CD14-positive monocyte (primary cell): Measurements from ENCODE around the gene MAST2. TPM values are rescaled to one million over a fixed set of nuclear protein-coding genes. Genes with fewer than 3 reads are reported as not detected.

Experiments
- DNase-seq, 3 donors: peaks; one replicate each; pipeline ENCODE4 v3.0.0-alpha.2; 2011 to 2022
- H2AFZ ChIP-seq: 2 replicates; pipeline ENCODE4 v1.6.0; 2012; ENCODE audit warnings: mild to moderate bottlenecking, low read depth, low read length, inconsistent platforms; ENCODE audit not compliant: insufficient read depth, poor library complexity, severe bottlenecking
- H3K27ac ChIP-seq, 2 donors: 1 replicate in 1 of 2; 2 replicates in 1 of 2; pipeline ENCODE4 v1.5.1; 2012 to 2013; ENCODE audit warnings: low read length in 2 of 2, control low read depth in 1 of 2, inconsistent platforms in 1 of 2, low read depth in 1 of 2, mild to moderate bottlenecking in 1 of 2
- H3K27me3 ChIP-seq, 2 donors: one replicate each; pipeline versions ENCODE4 v1.6.0 to v1.6.1; 2011 to 2013; ENCODE audit warnings: low read length in 2 of 2; ENCODE audit not compliant: control insufficient read depth in 2 of 2, insufficient read depth in 2 of 2
- H3K36me3 ChIP-seq, 2 donors: replicated peaks in 1 of 2; 1 replicate in 1 of 2; 2 replicates in 1 of 2; pipeline versions ENCODE4 v1.5.1 to v1.6.1; 2012 to 2013; ENCODE audit warnings: low read length in 2 of 2, control low read depth in 1 of 2, inconsistent platforms in 1 of 2, mild to moderate bottlenecking in 1 of 2; ENCODE audit not compliant: insufficient read depth in 2 of 2, control insufficient read depth in 1 of 2
- H3K4me1 ChIP-seq, 2 donors: 1 replicate in 1 of 2; 2 replicates in 1 of 2; pipeline versions ENCODE4 v1.5.1 to v1.6.1; 2012 to 2013; ENCODE audit warnings: low read length in 2 of 2, control low read depth in 1 of 2, inconsistent platforms in 1 of 2, mild to moderate bottlenecking in 1 of 2, moderate library complexity in 1 of 2; ENCODE audit not compliant: insufficient read depth in 2 of 2, control insufficient read depth in 1 of 2
- H3K4me2 ChIP-seq: replicated peaks from 2 replicates; pipeline ENCODE3; 2012; ENCODE audit warnings: low read length, moderate library complexity, mild to moderate bottlenecking; ENCODE audit not compliant: poor library complexity, severe bottlenecking; ENCODE audit errors: extremely low read depth
- H3K4me3 ChIP-seq, 3 experiments: fragments of 200-600 bp in 1 of 3; sonication (generic) in 1 of 3; replicated peaks in 1 of 3; 1 replicate in 2 of 3; 2 replicates in 1 of 3; pipeline ENCODE4 v1.5.1; 2011 to 2013; ENCODE audit warnings: low read length in 3 of 3, mild to moderate bottlenecking in 3 of 3, control low read depth in 2 of 3, low read depth in 2 of 3, inconsistent platforms in 1 of 3, moderate library complexity in 1 of 3
- H3K79me2 ChIP-seq: 2 replicates; pipeline ENCODE4 v1.6.0; 2012; ENCODE audit warnings: mild to moderate bottlenecking, control low read depth, inconsistent platforms, low read length, moderate library complexity; ENCODE audit not compliant: insufficient read depth
- H3K9ac ChIP-seq: 2 replicates; pipeline ENCODE4 v1.6.0; 2017; ENCODE audit warnings: low read length, mild to moderate bottlenecking; ENCODE audit not compliant: insufficient read depth, poor library complexity, severe bottlenecking
- H3K9me3 ChIP-seq, 2 donors: replicated peaks in 1 of 2; 1 replicate in 1 of 2; 2 replicates in 1 of 2; pipeline versions ENCODE4 v1.5.1 to v1.6.1; 2012 to 2013; ENCODE audit warnings: low read length in 2 of 2, control low read depth in 1 of 2; ENCODE audit not compliant: control insufficient read depth in 1 of 2, insufficient read depth in 1 of 2
- H4K20me1 ChIP-seq: 2 replicates; pipeline ENCODE4 v1.6.0; 2012; ENCODE audit warnings: mild to moderate bottlenecking, low read length, control low read depth, moderate library complexity; ENCODE audit not compliant: insufficient read depth
- H3K27ac Mint-ChIP-seq, 7 donors: one replicate each; pipeline ENCODE4 v1.8.0; 2020; ENCODE audit warnings: mild to moderate bottlenecking in 7 of 7, mixed read lengths in 7 of 7, moderate library complexity in 6 of 7, inconsistent platforms in 2 of 7
- H3K27me3 Mint-ChIP-seq, 3 donors: one replicate each; pipeline ENCODE4 v1.8.0; 2021 to 2022; ENCODE audit warnings: low read depth in 3 of 3, mild to moderate bottlenecking in 3 of 3, mixed read lengths in 3 of 3, moderate library complexity in 3 of 3, inconsistent platforms in 1 of 3
- H3K36me3 Mint-ChIP-seq, 2 donors: one replicate each; pipeline ENCODE4 v1.8.0; 2020; ENCODE audit warnings: mixed read lengths in 2 of 2, inconsistent platforms in 1 of 2, mild to moderate bottlenecking in 1 of 2
- H3K4me1 Mint-ChIP-seq: one replicate; pipeline ENCODE4 v1.8.0; 2020; ENCODE audit warnings: mild to moderate bottlenecking, mixed read lengths
- H3K4me3 Mint-ChIP-seq, 2 donors: one replicate each; pipeline ENCODE4 v1.8.0; 2020; ENCODE audit warnings: mild to moderate bottlenecking in 2 of 2, mixed read lengths in 2 of 2, moderate library complexity in 1 of 2
- H3K9me3 Mint-ChIP-seq, 7 donors: one replicate each; pipeline ENCODE4 v1.8.0; 2020 to 2022; ENCODE audit warnings: mixed read lengths in 7 of 7, mild to moderate bottlenecking in 6 of 7, moderate library complexity in 6 of 7, inconsistent platforms in 2 of 7
- WGBS: methylation state at CpG from one replicate; pipeline ENCODE4 v1.1.5; 2013; ENCODE audit warnings: missing lambda C conversion rate; ENCODE audit not compliant: insufficient coverage; 5-methylcytosine and 5-hydroxymethylcytosine counted together
- intact Hi-C, 2 donors: fragments of 100-400 bp; cut with micrococcal nuclease; formaldehyde crosslinking; loops; one replicate each; pipeline versions ENCODE4 v1.15.0 to v1.15.1; 2023
- polyA plus RNA-seq, 3 donors: library from polyadenylated mRNA; depleted of rRNA in 1 of 3; unstranded in 2 of 3; stranded (reverse) in 1 of 3; fragments of 300-500 nt in 2 of 3; fragments of >200 nt in 1 of 3; fragmentation: Illumina TruSeq in 2 of 3; gene quantifications; 1 replicate in 2 of 3; 2 replicates in 1 of 3; pipeline ENCODE4 v1.2.3, GENCODE V29; 2012 to 2021
- TF ChIP-seq, protein P1 (sequence below): fragments of 200-600 bp; IDR thresholded peaks from one replicate; pipeline ENCODE4 v1.8.0; 2022; ENCODE audit warnings: antibody characterized with exemption, mild to moderate bottlenecking

The MAST2 gene
- polyA plus RNA-seq, 3 donors, result 1.0 to 7.2 (median 2.5) TPM

DNA sequence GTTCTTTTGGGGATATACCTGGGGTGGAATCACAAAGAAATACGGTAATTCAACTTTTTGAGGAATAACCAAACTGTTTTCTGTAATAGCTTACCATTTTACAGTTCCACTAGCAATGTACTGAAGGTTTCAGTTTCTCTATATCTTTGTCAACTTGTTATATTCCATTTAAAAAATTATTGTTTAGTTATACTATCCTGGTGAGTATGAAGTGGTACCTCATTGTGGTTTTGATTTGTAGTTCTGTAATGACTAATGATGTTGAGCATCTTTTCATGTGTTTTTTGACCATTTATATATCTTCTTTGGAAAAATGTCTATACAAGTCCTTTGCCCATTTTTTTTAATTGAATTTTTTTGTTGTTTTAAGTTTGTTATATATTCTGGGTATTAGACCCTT lies 39.4 kb downstream of the MAST2 start:
- peaks cover 11 to 13% of the 10 kb centered on the region in 2 donors for H3K36me3 Mint-ChIP-seq
- no CpG with 5 or more reads among the region's 1 CpG for WGBS
- H3K9ac ChIP-seq, result no peak overlapping the region
- no peaks in the 10 kb centered on the region for H3K36me3 ChIP-seq
- intact Hi-C loops, result no loop called here
- H3K27me3 ChIP-seq, result no peaks in the 10 kb centered on the region
- no peak for DNase-seq
- peak overlapping the region in 1 of 7 donors; percentile 18 for H3K27ac Mint-ChIP-seq
- H3K4me2 ChIP-seq, result no peak overlapping the region
- no peak overlapping the region for H3K4me3 ChIP-seq
- H3K4me3 Mint-ChIP-seq, result no peak overlapping the region
- no peaks in the 10 kb centered on the region for H3K9me3 ChIP-seq
- no peaks in the 10 kb centered on the region for H4K20me1 ChIP-seq
- TF ChIP-seq, protein P1, sequence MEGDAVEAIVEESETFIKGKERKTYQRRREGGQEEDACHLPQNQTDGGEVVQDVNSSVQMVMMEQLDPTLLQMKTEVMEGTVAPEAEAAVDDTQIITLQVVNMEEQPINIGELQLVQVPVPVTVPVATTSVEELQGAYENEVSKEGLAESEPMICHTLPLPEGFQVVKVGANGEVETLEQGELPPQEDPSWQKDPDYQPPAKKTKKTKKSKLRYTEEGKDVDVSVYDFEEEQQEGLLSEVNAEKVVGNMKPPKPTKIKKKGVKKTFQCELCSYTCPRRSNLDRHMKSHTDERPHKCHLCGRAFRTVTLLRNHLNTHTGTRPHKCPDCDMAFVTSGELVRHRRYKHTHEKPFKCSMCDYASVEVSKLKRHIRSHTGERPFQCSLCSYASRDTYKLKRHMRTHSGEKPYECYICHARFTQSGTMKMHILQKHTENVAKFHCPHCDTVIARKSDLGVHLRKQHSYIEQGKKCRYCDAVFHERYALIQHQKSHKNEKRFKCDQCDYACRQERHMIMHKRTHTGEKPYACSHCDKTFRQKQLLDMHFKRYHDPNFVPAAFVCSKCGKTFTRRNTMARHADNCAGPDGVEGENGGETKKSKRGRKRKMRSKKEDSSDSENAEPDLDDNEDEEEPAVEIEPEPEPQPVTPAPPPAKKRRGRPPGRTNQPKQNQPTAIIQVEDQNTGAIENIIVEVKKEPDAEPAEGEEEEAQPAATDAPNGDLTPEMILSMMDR, result no peak
- H3K27ac ChIP-seq, result no peak overlapping the region
- peaks cover 0 to 2% (median 0%) of the 10 kb centered on the region in 3 donors for H3K27me3 Mint-ChIP-seq
- peaks cover 5% of the 10 kb centered on the region for H3K4me1 Mint-ChIP-seq
- H2AFZ ChIP-seq, result no peak overlapping the region
- no peaks in the 10 kb centered on the region for H3K9me3 Mint-ChIP-seq
- no peaks in the 10 kb centered on the region for H3K4me1 ChIP-seq
- H3K79me2 ChIP-seq, result no peaks in the 10 kb centered on the region

DNA sequence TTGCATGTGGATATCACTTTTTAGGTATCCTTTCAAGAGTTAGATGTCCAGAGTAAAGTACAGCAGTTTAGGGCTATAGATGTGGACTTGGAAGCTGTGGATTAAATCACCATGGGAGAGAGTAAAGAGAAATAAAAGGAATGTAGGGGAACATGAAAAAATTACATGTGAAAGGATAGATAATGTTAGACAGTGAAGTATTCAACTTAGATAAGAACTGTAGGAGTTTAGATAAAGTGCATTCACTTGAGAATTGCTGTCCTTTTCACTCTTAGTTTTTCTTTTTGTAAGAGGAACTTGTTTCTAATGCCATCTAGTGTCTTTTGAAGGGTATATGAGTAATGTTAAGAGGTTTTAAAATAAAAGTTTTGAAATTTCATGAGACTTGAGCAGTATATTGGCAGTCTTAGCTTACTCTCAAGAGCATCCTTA lies 40.1 kb downstream of the MAST2 start:
- H3K79me2 ChIP-seq, result no peaks in the 10 kb centered on the region
- peaks cover 5% of the 10 kb centered on the region for H3K4me1 Mint-ChIP-seq
- H3K27ac Mint-ChIP-seq, result peak overlapping the region in 2 of 7 donors; percentile 4 to 48

More for the DNA sequence above, 40.1 kb downstream of the MAST2 start:
- Histone ChIP-seq H3K4me3 (no peak overlapping the region), H2AFZ (no peak overlapping the region), H3K9ac (no peak overlapping the region), H3K4me2 (no peak overlapping the region), H3K27me3 (no peaks in the 10 kb centered on the region), H3K9me3 (no peaks in the 10 kb centered on the region), H3K36me3 (no peaks in the 10 kb centered on the region), H4K20me1 (no peaks in the 10 kb centered on the region), H3K27ac (no peak overlapping the region), H3K4me1 (no peaks in the 10 kb centered on the region)
- intact Hi-C loops, result no loop called here
- H3K36me3 Mint-ChIP-seq, result peaks cover 11 to 18% of the 10 kb centered on the region in 2 donors
- TF ChIP-seq, protein P1, result peak; percentile 35
- DNase-seq, result peak in 1 of 3 donors; percentile 16
- peaks cover 0 to 2% (median 0%) of the 10 kb centered on the region in 3 donors for H3K27me3 Mint-ChIP-seq
- H3K9me3 Mint-ChIP-seq, result peaks cover 0 to 2% (median 0%) of the 10 kb centered on the region in 7 donors
- H3K4me3 Mint-ChIP-seq, result no peak overlapping the region
